ENCODE results near the gene AQP9.

AQP9 gene

GRCh38 chr15:58124585-58124984 is 13.6 kb upstream of the AQP9 start:
- H3K27ac ChIP-seq = no peak overlapping the region
- TF ChIP-seq CTCF (conservative IDR thresholded peaks at IDR 0.05) = no peak

GRCh38 chr15:58125333-58125732 is 12.8 kb upstream of the AQP9 start:
- no peak for TF ChIP-seq CTCF (conservative IDR thresholded peaks at IDR 0.05)
- no peak overlapping the region for H3K27ac ChIP-seq

- TF ChIP-seq CTCF (conservative IDR thresholded peaks at IDR 0.05) = no peak
- H3K27ac ChIP-seq = no peak overlapping the region
Observed at GRCh38 chr15:58134886-58135285, 3.3 kb upstream of the AQP9 start.

- no peak for TF ChIP-seq CTCF (conservative IDR thresholded peaks at IDR 0.05)
- no peak overlapping the region for H3K27ac ChIP-seq
Observed at GRCh38 chr15:58135511-58136174, 2.5 kb upstream of the AQP9 start.

- no peak overlapping the region for H3K27ac ChIP-seq
- no peak for TF ChIP-seq CTCF (conservative IDR thresholded peaks at IDR 0.05)
Observed at GRCh38 chr15:58136731-58137130, 1.4 kb upstream of the AQP9 start.

GRCh38 chr15:58137686-58138085 is 495 bp upstream of the AQP9 start:
- no peak overlapping the region for H3K27ac ChIP-seq
- no peak for TF ChIP-seq CTCF (conservative IDR thresholded peaks at IDR 0.05)

GRCh38 chr15:58139276-58139988 is 1.3 kb downstream of the AQP9 start:
- no peak overlapping the region for H3K27ac ChIP-seq
- TF ChIP-seq CTCF (conservative IDR thresholded peaks at IDR 0.05) = no peak

All from VCaP (cell line).